ENCODE results near the gene SLC5A1.

Gene SLC5A1

DNA sequence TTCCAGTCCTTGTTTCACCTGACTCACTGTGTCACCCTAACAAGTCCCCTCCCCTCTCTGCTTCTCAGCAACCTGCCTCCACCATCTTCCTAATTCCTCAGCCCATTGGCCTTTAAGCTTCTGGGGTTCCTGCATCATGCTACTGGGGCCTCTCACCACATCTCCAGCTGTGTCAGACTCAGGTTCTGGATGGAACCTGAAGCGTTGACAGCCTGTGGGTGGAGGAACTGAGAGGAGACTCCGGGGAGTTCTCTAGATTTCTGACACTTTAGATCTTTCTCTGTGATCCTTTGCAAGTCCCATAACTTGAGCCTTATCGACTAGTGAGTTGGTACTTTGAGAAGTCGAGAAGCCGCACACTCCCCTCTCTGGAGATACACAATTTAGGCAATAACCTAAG, 11.6 kb upstream of the SLC5A1 start:
- TF ChIP-seq, protein P1, sequence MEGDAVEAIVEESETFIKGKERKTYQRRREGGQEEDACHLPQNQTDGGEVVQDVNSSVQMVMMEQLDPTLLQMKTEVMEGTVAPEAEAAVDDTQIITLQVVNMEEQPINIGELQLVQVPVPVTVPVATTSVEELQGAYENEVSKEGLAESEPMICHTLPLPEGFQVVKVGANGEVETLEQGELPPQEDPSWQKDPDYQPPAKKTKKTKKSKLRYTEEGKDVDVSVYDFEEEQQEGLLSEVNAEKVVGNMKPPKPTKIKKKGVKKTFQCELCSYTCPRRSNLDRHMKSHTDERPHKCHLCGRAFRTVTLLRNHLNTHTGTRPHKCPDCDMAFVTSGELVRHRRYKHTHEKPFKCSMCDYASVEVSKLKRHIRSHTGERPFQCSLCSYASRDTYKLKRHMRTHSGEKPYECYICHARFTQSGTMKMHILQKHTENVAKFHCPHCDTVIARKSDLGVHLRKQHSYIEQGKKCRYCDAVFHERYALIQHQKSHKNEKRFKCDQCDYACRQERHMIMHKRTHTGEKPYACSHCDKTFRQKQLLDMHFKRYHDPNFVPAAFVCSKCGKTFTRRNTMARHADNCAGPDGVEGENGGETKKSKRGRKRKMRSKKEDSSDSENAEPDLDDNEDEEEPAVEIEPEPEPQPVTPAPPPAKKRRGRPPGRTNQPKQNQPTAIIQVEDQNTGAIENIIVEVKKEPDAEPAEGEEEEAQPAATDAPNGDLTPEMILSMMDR (conservative IDR thresholded peaks at IDR 0.05), result no peak
- no peak for TF ChIP-seq ZFX (IDR thresholded peaks at IDR 0.05)
- H3K27ac ChIP-seq, result no peak overlapping the region

DNA sequence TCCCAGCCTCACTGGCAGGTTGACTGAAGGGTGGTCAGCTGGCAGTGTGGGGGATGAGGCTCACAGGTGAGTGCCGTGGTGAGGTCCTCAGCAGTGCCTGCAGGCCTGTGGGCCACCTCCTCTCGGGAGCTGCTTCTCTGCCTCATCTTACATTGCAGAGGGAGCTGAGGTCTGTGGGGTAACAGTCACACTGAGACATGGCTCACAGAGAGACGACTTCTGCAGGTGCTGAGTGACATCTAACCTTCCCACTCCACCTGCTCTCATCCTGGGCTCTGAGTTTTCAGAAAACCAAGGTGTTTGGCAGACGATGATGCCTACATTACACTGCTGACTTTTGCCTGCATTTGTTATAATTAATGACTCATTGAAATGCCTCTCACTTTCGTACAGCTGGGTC, 8.8 kb upstream of the SLC5A1 start:
- TF ChIP-seq, protein P1 (conservative IDR thresholded peaks at IDR 0.05), result no peak
- no peak for TF ChIP-seq ZFX (IDR thresholded peaks at IDR 0.05)
- no peak overlapping the region for H3K27ac ChIP-seq

DNA sequence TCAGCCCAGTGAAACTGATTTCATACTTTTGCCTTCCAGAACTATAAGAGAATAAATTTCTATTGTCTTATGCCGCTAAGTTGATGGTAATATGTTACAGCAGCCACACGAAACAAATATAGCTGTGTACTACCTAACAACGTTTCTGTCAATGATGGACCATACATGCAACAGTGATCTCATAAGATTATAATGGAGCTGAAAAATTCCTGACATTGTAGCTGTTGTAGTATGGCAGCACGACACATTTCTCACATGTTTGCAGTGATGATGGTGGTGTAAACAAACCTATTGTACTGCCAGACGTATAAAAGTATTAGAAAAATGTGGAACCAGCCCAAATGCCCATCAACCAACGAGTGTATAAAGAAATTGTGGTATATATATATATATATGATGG, 5.8 kb upstream of the SLC5A1 start:
- TF ChIP-seq, protein P1 (conservative IDR thresholded peaks at IDR 0.05), result no peak
- no peak for TF ChIP-seq ZFX (IDR thresholded peaks at IDR 0.05)
- no peak overlapping the region for H3K27ac ChIP-seq

DNA sequence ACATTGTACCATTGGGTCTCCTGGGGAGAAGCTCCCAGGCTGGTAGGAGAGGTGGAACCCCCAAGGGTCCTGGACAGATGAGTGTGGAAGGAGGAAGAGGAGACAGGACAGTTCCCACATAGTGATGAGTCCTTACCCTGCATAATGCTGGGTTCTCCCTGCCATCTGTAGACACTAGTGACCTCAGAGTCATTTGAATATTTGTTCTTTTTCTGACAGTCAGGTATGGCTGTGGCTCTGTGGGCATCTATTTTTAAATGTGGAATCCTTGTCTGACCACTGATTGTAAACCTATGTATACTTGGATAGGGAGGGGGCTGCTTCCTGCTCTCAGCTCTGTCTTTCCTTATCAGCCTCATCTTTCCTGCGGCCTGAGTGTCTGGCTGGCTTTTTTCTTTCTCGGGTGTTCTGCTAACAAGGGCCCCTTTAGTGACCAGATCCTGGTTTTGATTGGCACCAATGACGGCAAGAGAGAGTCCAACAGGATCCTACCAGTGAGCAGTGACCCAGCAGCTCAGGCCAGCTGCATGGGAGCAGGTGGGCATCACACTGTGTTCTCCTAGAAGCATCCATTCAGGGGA, 2.6 kb upstream of the SLC5A1 start:
- H3K27ac ChIP-seq, result no peak overlapping the region
- no peak for TF ChIP-seq ZFX (IDR thresholded peaks at IDR 0.05)
- TF ChIP-seq, protein P1 (conservative IDR thresholded peaks at IDR 0.05), result no peak

DNA sequence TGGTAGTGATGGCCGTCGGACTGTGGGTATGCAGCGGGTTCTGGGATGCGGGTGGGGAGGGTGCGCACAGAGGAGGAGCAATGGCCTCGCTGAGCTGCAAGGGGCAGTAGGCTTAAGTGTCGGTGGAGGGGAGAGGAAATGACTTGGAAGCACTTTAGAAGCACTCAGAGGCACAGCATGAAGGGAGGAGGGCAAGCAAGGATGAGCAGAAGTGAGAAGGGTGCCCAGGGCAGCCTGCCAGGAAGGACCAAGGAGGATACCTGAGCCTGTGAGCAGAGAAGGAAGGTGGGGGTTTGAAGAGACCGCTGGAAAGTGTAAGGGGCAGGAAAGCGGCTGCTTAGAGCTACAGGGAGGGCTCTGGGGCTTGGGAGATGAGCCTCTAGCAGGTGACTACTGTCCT, 330 bp downstream of the SLC5A1 start:
- H3K27ac ChIP-seq, result peak overlapping the region; percentile 26
- TF ChIP-seq, protein P1 (conservative IDR thresholded peaks at IDR 0.05), result no peak
- no peak for TF ChIP-seq ZFX (IDR thresholded peaks at IDR 0.05)

DNA sequence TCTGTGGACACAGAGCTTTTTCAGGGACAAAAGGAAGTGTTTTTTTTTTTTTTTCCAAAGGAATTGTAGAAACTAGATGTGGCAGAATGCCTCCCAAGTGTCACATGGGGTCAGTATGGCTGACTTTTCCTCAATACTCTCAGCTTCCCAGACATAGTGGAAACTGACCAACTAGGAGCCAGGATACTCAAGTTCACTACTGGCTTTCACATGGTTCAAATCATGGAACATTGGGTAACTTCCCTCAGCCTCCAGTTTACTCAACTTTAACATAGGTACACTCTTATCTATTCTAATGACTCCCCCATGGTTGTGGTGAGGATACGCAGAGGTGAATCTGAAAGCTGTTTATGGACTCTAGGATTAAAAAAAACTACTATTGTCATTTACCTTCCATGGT, 1.4 kb downstream of the SLC5A1 start:
- TF ChIP-seq ZFX (IDR thresholded peaks at IDR 0.05), result no peak
- TF ChIP-seq, protein P1 (conservative IDR thresholded peaks at IDR 0.05), result no peak
- H3K27ac ChIP-seq, result peak overlapping the region; percentile 26; the same call in 1 of the 2 replicates

DNA sequence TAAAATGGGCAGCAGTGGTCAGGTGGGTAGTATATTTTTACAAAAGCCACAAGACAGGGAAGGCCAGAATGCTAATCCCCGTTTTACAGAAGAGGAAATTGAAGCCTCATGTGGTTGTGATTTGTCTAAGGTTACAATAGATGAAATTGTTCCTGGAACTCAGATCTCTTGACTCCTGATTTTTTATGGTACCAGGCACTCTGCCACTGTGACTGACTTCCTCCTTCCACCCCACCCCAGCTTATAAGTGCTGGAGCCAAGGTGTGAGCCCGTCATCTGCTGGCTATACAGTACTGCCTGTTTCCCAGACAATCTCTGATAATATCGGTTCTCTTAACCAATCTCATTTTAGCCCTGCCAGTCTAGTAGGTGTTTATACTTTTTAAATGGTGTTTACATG, 1.9 kb downstream of the SLC5A1 start:
- TF ChIP-seq, protein P1 (conservative IDR thresholded peaks at IDR 0.05), result no peak; the same call in 1 of the 2 replicates
- no peak for TF ChIP-seq ZFX (IDR thresholded peaks at IDR 0.05)
- H3K27ac ChIP-seq, result peak overlapping the region; percentile 26; the same call in 1 of the 2 replicates
